Measurements from ENCODE around the gene COL23A1.

COL23A1 gene

DNA sequence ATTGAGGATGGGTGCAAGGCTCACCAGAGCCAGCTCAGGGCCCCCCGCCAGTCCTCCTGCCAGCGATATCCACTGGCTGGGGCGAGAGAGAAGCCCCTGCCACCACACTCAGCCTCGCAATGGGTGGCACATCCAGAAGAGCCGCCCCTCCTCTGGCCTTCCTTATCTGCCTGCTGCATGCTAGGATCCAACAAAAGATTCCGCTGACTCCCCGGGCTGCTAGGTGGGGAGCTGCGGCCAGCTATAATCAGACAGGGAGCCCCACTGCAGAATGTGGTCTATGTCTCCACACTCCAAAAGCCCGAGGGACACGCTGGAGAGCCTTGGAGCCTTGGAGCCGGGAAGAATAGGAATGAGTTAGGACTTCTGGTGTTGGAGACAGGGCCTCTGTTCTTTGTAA is 32.8 kb downstream of the COL23A1 start (continued):
- TF ChIP-seq, protein P1, sequence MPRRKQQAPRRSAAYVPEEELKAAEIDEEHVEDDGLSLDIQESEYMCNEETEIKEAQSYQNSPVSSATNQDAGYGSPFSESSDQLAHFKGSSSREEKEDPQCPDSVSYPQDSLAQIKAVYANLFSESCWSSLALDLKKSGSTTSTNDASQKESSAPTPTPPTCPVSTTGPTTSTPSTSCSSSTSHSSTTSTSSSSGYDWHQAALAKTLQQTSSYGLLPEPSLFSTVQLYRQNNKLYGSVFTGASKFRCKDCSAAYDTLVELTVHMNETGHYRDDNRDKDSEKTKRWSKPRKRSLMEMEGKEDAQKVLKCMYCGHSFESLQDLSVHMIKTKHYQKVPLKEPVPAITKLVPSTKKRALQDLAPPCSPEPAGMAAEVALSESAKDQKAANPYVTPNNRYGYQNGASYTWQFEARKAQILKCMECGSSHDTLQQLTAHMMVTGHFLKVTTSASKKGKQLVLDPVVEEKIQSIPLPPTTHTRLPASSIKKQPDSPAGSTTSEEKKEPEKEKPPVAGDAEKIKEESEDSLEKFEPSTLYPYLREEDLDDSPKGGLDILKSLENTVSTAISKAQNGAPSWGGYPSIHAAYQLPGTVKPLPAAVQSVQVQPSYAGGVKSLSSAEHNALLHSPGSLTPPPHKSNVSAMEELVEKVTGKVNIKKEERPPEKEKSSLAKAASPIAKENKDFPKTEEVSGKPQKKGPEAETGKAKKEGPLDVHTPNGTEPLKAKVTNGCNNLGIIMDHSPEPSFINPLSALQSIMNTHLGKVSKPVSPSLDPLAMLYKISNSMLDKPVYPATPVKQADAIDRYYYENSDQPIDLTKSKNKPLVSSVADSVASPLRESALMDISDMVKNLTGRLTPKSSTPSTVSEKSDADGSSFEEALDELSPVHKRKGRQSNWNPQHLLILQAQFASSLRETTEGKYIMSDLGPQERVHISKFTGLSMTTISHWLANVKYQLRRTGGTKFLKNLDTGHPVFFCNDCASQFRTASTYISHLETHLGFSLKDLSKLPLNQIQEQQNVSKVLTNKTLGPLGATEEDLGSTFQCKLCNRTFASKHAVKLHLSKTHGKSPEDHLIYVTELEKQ (tag by site-specific recombination; IDR thresholded peaks at IDR 0.05; ENCODE audit: borderline replicate concordance) = no peak
- TF ChIP-seq ZBTB8A (tag by site-specific recombination; IDR thresholded peaks at IDR 0.05) (no peak), ZNF626 (tag by site-specific recombination; IDR thresholded peaks at IDR 0.05) (no peak), ZBTB17 (tag by site-specific recombination; IDR thresholded peaks at IDR 0.05) (no peak), ZNF544 (tag by site-specific recombination; IDR thresholded peaks at IDR 0.05) (no peak), ZNF114 (tag by site-specific recombination; IDR thresholded peaks at IDR 0.05) (no peak)
- TF ChIP-seq, protein P2, sequence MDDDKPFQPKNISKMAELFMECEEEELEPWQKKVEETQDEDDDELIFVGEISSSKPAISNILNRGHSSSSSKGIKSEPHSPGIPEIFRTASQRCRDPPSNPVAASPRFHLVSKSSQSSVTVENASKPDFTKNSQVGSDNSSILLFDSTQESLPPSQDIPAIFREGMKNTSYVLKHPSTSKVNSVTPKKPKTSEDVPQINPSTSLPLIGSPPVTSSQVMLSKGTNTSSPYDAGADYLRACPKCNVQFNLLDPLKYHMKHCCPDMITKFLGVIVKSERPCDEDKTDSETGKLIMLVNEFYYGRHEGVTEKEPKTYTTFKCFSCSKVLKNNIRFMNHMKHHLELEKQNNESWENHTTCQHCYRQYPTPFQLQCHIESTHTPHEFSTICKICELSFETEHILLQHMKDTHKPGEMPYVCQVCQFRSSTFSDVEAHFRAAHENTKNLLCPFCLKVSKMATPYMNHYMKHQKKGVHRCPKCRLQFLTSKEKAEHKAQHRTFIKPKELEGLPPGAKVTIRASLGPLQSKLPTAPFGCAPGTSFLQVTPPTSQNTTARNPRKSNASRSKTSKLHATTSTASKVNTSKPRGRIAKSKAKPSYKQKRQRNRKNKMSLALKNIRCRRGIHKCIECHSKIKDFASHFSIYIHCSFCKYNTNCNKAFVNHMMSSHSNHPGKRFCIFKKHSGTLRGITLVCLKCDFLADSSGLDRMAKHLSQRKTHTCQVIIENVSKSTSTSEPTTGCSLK (tag by site-specific recombination; IDR thresholded peaks at IDR 0.05) = no peak

GRCh38 chr5:178555771-178556211 is 34.4 kb downstream of the COL23A1 start:
- CTCF ChIA-PET = interaction anchor here (1.4 kb wide), 1 partner anchor 275 kb away, joined by 4 read pairs; no protein-coding TSS in a partner anchor

More at GRCh38 chr5:178555771-178556211, 34.4 kb downstream of the COL23A1 start:
- TF ChIP-seq ZBTB49 (tag by site-specific recombination; IDR thresholded peaks at IDR 0.05; ENCODE audit: low read depth) (no peak), IKZF3 (tag by site-specific recombination; IDR thresholded peaks at IDR 0.05) (no peak), ZXDB (tag by site-specific recombination; IDR thresholded peaks at IDR 0.05) (no peak), ZNF223 (tag by site-specific recombination; IDR thresholded peaks at IDR 0.05) (no peak), ZNF610 (tag by site-specific recombination; IDR thresholded peaks at IDR 0.05; ENCODE audit: borderline replicate concordance) (no peak), ZNF394 (tag by site-specific recombination; IDR thresholded peaks at IDR 0.05; ENCODE audit: borderline replicate concordance) (no peak), ZNF23 (tag by site-specific recombination; IDR thresholded peaks at IDR 0.05; ENCODE audit: borderline replicate concordance) (no peak), ZNF530 (tag by site-specific recombination; IDR thresholded peaks at IDR 0.05; ENCODE audit: low read depth) (no peak), ZNF830 (tag by site-specific recombination; IDR thresholded peaks at IDR 0.05; ENCODE audit: low read depth) (no peak), ZIC2 (tag by site-specific recombination; IDR thresholded peaks at IDR 0.05) (no peak), TCF7L2 (IDR thresholded peaks at IDR 0.05; ENCODE audit: borderline replicate concordance, low read depth, low read length) (no peak), PRDM1 (tag by site-specific recombination; IDR thresholded peaks at IDR 0.05) (no peak), GLIS2 (tag by site-specific recombination; IDR thresholded peaks at IDR 0.05) (no peak), ZNF776 (tag by site-specific recombination; IDR thresholded peaks at IDR 0.05; ENCODE audit: borderline replicate concordance) (no peak), ZNF311 (tag by site-specific recombination; IDR thresholded peaks at IDR 0.05; ENCODE audit: borderline replicate concordance) (no peak)
- Histone ChIP-seq H3K27ac (ENCODE audit: extremely low read depth, low read depth, low read length) (no peak overlapping the region), H3K4me1 (ENCODE audit: control insufficient read depth, insufficient read depth, low read length) (no peaks in the 10 kb centered on the region), H3K36me3 (ENCODE audit: control insufficient read depth in 2 of 2, insufficient read depth in 1 of 2, low read length in 2 of 2) (no peaks in the 10 kb centered on the region), H3K9me3 (ENCODE audit: control insufficient read depth, insufficient read depth, low read depth, low read length) (no peaks in the 10 kb centered on the region), H3K4me3 (ENCODE audit: low read depth, low read length) (no peak overlapping the region)
- POLR2A ChIA-PET = no interaction called here

All from HEK293 (cell line).